CD8-positive, alpha-beta memory T cell (primary cell): ENCODE measurements around the gene NUP133. TPM values are rescaled to one million over a fixed set of nuclear protein-coding genes. Genes with fewer than 3 reads are reported as not detected.
"Not testable (repeated sequence)": the region's sequence is repeated elsewhere in the genome, so short reads cannot be mapped to it uniquely, and the experiment has no call there.

Experiments
- CTCF ChIA-PET: fragments of 350-600 bp; sonication (Branson Sonifier 250); formaldehyde crosslinking; loops from one replicate; lab custom pipeline; 2021; ENCODE audit warnings: antibody characterized with exemption; lab: Charles Lee
- POLR2A ChIA-PET: fragments of 350-600 bp; sonication (Branson Sonifier 250); formaldehyde crosslinking; loops from one replicate; lab custom pipeline; 2021; ENCODE audit warnings: antibody characterized with exemption; lab: Charles Lee
- DNase-seq, 5 donors: peaks; one replicate each; pipeline versions ENCODE4 v3.0.0 to v3.0.0-alpha.2; 2020 to 2022; ENCODE audit warnings: mixed read lengths in 1 of 5
- H3K27ac ChIP-seq: one replicate; pipeline ENCODE4 v1.7.0; 2013; ENCODE audit warnings: low read depth, mild to moderate bottlenecking, low read length, moderate library complexity
- H3K27me3 ChIP-seq: 2 replicates; pipeline ENCODE4 v1.7.0; 2013; ENCODE audit warnings: low read length, mild to moderate bottlenecking; ENCODE audit not compliant: insufficient read depth, poor library complexity, severe bottlenecking
- H3K36me3 ChIP-seq: 2 replicates; pipeline ENCODE4 v1.7.0; 2013; ENCODE audit warnings: mild to moderate bottlenecking, low read length, moderate library complexity; ENCODE audit not compliant: insufficient read depth
- H3K4me1 ChIP-seq: 2 replicates; pipeline ENCODE4 v1.7.0; 2013; ENCODE audit warnings: mild to moderate bottlenecking, low read length, moderate library complexity; ENCODE audit not compliant: insufficient read depth
- H3K4me3 ChIP-seq: 2 replicates; pipeline ENCODE4 v1.7.0; 2013; ENCODE audit warnings: mild to moderate bottlenecking, low read length
- H3K9me3 ChIP-seq: 2 replicates; pipeline ENCODE4 v1.7.0; 2013; ENCODE audit warnings: mild to moderate bottlenecking, low read length
- H3K27ac Mint-ChIP-seq, 8 donors: one replicate each; pipeline ENCODE4 v1.8.0; 2020 to 2021; ENCODE audit warnings: mixed read lengths in 8 of 8, mild to moderate bottlenecking in 6 of 8, inconsistent platforms in 3 of 8, moderate library complexity in 3 of 8
- H3K27me3 Mint-ChIP-seq, 2 donors: one replicate each; pipeline ENCODE4 v1.8.0; 2020 to 2021; ENCODE audit warnings: mixed read lengths in 2 of 2, mild to moderate bottlenecking in 1 of 2, moderate library complexity in 1 of 2
- H3K36me3 Mint-ChIP-seq, 3 donors: one replicate each; pipeline ENCODE4 v1.8.0; 2020 to 2021; ENCODE audit warnings: mixed read lengths in 3 of 3, inconsistent platforms in 1 of 3, mild to moderate bottlenecking in 1 of 3
- H3K4me1 Mint-ChIP-seq, 3 donors: one replicate each; pipeline ENCODE4 v1.8.0; 2020 to 2021; ENCODE audit warnings: mixed read lengths in 3 of 3, inconsistent platforms in 1 of 3, mild to moderate bottlenecking in 1 of 3
- H3K4me3 Mint-ChIP-seq, 7 donors: one replicate each; pipeline ENCODE4 v1.8.0; 2020 to 2021; ENCODE audit warnings: mixed read lengths in 7 of 7, mild to moderate bottlenecking in 6 of 7, moderate library complexity in 4 of 7, inconsistent platforms in 2 of 7
- H3K9me3 Mint-ChIP-seq, 5 donors: one replicate each; pipeline ENCODE4 v1.8.0; 2020 to 2022; ENCODE audit warnings: mixed read lengths in 5 of 5, mild to moderate bottlenecking in 3 of 5, moderate library complexity in 2 of 5, inconsistent platforms in 1 of 5
- polyA plus RNA-seq: library from polyadenylated mRNA; unstranded; fragments of 300-500 nt; fragmentation: Illumina TruSeq; gene quantifications from one replicate; pipeline ENCODE4 v1.2.3, GENCODE V29; 2021
- total RNA-seq, 2 experiments: library from RNA; stranded (reverse); gene quantifications; one replicate each; pipeline ENCODE4 v1.2.3, GENCODE V29; 2021

NUP133 gene
- total and polyA plus RNA-seq, 3 experiments from 2014 or later, result 19.9 to 57.9 (median 51.1) TPM

GRCh38 chr1:229479660-229480399 is 28.3 kb downstream of the NUP133 start:
- Mint-ChIP-seq H3K36me3 (peaks cover 0 to 84% (median 30%) of the 10 kb centered on the region in 3 donors), H3K9me3 (no peaks in the 10 kb centered on the region), H3K4me3 (no peak overlapping the region), H3K27me3 (no peaks in the 10 kb centered on the region), H3K4me1 (peaks cover 4 to 15% (median 10%) of the 10 kb centered on the region in 3 donors), H3K27ac (peak overlapping the region in 4 of 8 donors; percentile 5 to 39 (median 28))
- Histone ChIP-seq H3K9me3 (no peaks in the 10 kb centered on the region), H3K36me3 (peaks cover 23% of the 10 kb centered on the region), H3K27ac (no peak overlapping the region), H3K4me1 (no peaks in the 10 kb centered on the region), H3K27me3 (no peaks in the 10 kb centered on the region), H3K4me3 (no peak overlapping the region)
- ChIA-PET POLR2A (no interaction called here), CTCF (interaction anchor here (0.6 to 6.5 kb wide), 5 partner anchors 136 to 1000 kb away, joined by 3 to 58 read pairs (median 3); no protein-coding TSS in a partner anchor)
- DNase-seq, result no peak

GRCh38 chr1:229478852-229479251 is 29.3 kb downstream of the NUP133 start:
- H3K4me3 Mint-ChIP-seq, result no peak overlapping the region
- H3K9me3 Mint-ChIP-seq, result no peaks in the 10 kb centered on the region
- peaks cover 0 to 88% (median 29%) of the 10 kb centered on the region in 3 donors for H3K36me3 Mint-ChIP-seq
- ChIA-PET POLR2A (no interaction called here), CTCF (interaction anchor here (6.5 kb wide), 1 partner anchor 221 kb away, joined by 58 read pairs; no protein-coding TSS in a partner anchor)
- no peak for DNase-seq
- H3K27me3 Mint-ChIP-seq, result no peaks in the 10 kb centered on the region
- no peak overlapping the region for H3K4me3 ChIP-seq
- H3K27me3 ChIP-seq, result no peaks in the 10 kb centered on the region
- no peak overlapping the region for H3K27ac Mint-ChIP-seq
- H3K4me1 Mint-ChIP-seq, result peaks cover 4 to 15% (median 10%) of the 10 kb centered on the region in 3 donors
- no peaks in the 10 kb centered on the region for H3K9me3 ChIP-seq
- H3K27ac ChIP-seq, result no peak overlapping the region
- H3K4me1 ChIP-seq, result no peaks in the 10 kb centered on the region
- H3K36me3 ChIP-seq, result peaks cover 25% of the 10 kb centered on the region

DNA sequence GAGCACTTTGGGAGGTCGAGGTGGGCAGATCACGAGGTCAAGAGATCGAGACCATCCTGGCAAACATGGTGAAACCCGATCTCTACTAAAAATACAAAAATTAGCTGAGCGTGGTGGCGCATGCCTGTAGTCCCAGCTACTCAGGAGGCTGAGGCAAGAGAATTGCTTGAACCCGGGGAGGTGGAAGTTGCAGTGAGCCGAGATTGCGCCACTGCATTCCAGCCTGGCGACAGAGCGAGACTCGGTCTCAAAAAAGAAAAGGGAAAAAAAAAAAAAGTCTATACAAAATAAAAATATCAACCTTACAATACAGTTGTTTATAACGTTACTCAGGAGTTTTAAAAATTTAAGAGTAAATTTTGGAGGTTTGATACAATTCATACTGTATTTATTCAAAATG is 32.3 kb downstream of the NUP133 start:
- H3K4me3 ChIP-seq, H3K4me3 Mint-ChIP-seq, H3K4me1 Mint-ChIP-seq, DNase-seq, H3K9me3 ChIP-seq, H3K9me3 Mint-ChIP-seq, H3K27ac Mint-ChIP-seq, H3K27me3 ChIP-seq, H3K4me1 ChIP-seq, H3K27me3 Mint-ChIP-seq, H3K27ac ChIP-seq, POLR2A ChIA-PET: not testable (repeated sequence)
- peaks cover 25% of the 10 kb centered on the region for H3K36me3 ChIP-seq
- peaks cover 0 to 84% (median 28%) of the 10 kb centered on the region in 3 donors for H3K36me3 Mint-ChIP-seq
- CTCF ChIA-PET, result interaction anchor here (1.2 to 1.5 kb wide), 2 partner anchors 15 to 218 kb away, joined by 3 to 4 read pairs; no protein-coding TSS in a partner anchor

GRCh38 chr1:229474509-229474908 is 33.6 kb downstream of the NUP133 start:
- H3K27ac ChIP-seq, result no peak overlapping the region
- H3K4me1 Mint-ChIP-seq, result peaks cover 0 to 4% (median under 1%) of the 10 kb centered on the region in 3 donors
- H3K9me3 Mint-ChIP-seq, result no peaks in the 10 kb centered on the region
- H3K27me3 ChIP-seq, result no peaks in the 10 kb centered on the region
- no peak overlapping the region for H3K4me3 ChIP-seq
- H3K4me3 Mint-ChIP-seq, result no peak overlapping the region
- H3K36me3 Mint-ChIP-seq, result peaks cover 4 to 86% (median 28%) of the 10 kb centered on the region in 3 donors
- H3K4me1 ChIP-seq, result no peaks in the 10 kb centered on the region
- ChIA-PET CTCF (no interaction called here), POLR2A (no interaction called here)
- no peaks in the 10 kb centered on the region for H3K27me3 Mint-ChIP-seq
- DNase-seq, result no peak
- H3K9me3 ChIP-seq, result no peaks in the 10 kb centered on the region
- H3K27ac Mint-ChIP-seq, result no peak overlapping the region
- peaks cover 30% of the 10 kb centered on the region for H3K36me3 ChIP-seq

DNA sequence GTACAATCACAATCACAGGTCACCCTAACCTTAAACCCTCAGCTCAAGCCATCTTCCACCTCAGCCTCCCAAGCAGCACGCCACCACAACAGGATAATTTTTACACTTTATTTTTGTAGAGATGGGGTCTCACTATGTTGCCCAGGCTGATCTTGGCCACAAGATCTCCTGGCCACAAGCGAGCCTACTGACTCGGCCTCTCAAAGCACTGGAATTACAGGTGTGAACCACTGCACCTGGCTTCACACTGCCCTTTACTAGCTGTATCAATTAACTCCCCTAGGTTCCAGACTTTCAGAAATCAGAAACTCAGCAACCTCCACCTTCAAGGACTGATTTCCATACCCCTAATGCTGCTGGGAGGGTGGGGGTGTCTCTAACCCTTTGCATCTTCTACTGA is 37.0 kb downstream of the NUP133 start:
- ChIA-PET CTCF (no interaction called here), POLR2A (no interaction called here)
- no peak overlapping the region for H3K4me3 Mint-ChIP-seq
- H3K36me3 ChIP-seq, result peaks cover 45% of the 10 kb centered on the region
- H3K9me3 Mint-ChIP-seq, result no peaks in the 10 kb centered on the region
- DNase-seq, result no peak
- no peak overlapping the region for H3K27ac Mint-ChIP-seq
- H3K36me3 Mint-ChIP-seq, result peaks cover 8 to 86% (median 34%) of the 10 kb centered on the region in 3 donors
- peaks cover 3 to 5% (median 4%) of the 10 kb centered on the region in 3 donors for H3K4me1 Mint-ChIP-seq
- H3K4me3 ChIP-seq, result no peak overlapping the region
- H3K27me3 Mint-ChIP-seq, result no peaks in the 10 kb centered on the region
- H3K4me1 ChIP-seq, result no peaks in the 10 kb centered on the region
- no peaks in the 10 kb centered on the region for H3K9me3 ChIP-seq
- H3K27me3 ChIP-seq, result no peaks in the 10 kb centered on the region
- H3K27ac ChIP-seq, result no peak overlapping the region

DNA sequence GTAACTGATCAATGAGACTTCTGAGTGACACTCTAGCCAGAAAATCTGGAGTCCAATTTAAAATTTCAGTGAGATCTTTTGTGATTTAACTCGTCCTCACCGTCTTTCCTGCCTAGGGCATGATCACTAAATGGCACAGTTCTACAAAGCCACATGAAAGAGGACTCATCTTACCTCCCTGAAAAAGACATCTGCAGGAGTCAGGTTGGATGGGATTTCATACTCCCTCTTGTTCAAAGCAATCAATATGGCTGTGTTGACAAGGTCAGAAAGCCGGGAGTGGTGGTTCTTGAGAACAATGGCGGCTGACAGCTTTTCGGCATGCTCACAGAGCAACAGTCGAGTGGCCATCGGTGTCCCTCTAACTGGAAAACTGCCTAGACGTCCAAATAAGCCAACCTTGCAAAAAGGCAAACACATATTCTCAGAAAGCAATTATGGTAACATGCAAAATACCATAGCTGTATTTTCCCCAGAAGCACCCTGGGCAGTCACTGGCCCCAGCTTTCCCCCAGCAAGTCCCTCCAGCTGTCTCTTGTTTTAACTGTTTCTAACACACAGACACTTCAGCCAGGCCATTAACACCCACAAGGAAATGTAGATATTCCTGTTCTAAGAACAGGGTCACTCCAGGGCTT is 37.6 kb downstream of the NUP133 start:
- peaks cover 3 to 5% (median 4%) of the 10 kb centered on the region in 3 donors for H3K4me1 Mint-ChIP-seq
- ChIA-PET POLR2A (no interaction called here), CTCF (no interaction called here)
- Histone ChIP-seq H3K36me3 (peaks cover 46% of the 10 kb centered on the region), H3K27ac (no peak overlapping the region), H3K4me1 (no peaks in the 10 kb centered on the region), H3K9me3 (no peaks in the 10 kb centered on the region), H3K27me3 (no peaks in the 10 kb centered on the region), H3K4me3 (no peak overlapping the region)
- H3K36me3 Mint-ChIP-seq, result peaks cover 8 to 86% (median 33%) of the 10 kb centered on the region in 3 donors
- no peak overlapping the region for H3K4me3 Mint-ChIP-seq
- H3K27me3 Mint-ChIP-seq, result no peaks in the 10 kb centered on the region
- H3K27ac Mint-ChIP-seq, result peak overlapping the region in 1 of 8 donors; percentile 9
- DNase-seq, result no peak
- no peaks in the 10 kb centered on the region for H3K9me3 Mint-ChIP-seq

- Mint-ChIP-seq H3K27me3 (no peaks in the 10 kb centered on the region), H3K9me3 (no peaks in the 10 kb centered on the region), H3K27ac (peak overlapping the region in 1 of 8 donors; percentile 12), H3K4me3 (no peak overlapping the region), H3K36me3 (peaks cover 19 to 93% (median 42%) of the 10 kb centered on the region in 3 donors), H3K4me1 (peaks cover 3 to 5% (median 4%) of the 10 kb centered on the region in 3 donors)
- POLR2A ChIA-PET, result no interaction called here
- Histone ChIP-seq H3K9me3 (no peaks in the 10 kb centered on the region), H3K27ac (no peak overlapping the region), H3K27me3 (no peaks in the 10 kb centered on the region), H3K4me3 (no peak overlapping the region), H3K36me3 (peaks cover 57% of the 10 kb centered on the region), H3K4me1 (no peaks in the 10 kb centered on the region)
- DNase-seq, result no peak
- CTCF ChIA-PET, result interaction anchor here (1.5 kb wide), 1 partner anchor 196 kb away, joined by 3 read pairs; the partner anchor contains the start of gene RAB4A
These were observed 41.3 kb downstream of the NUP133 start for GRCh38 chr1:229466887-229467286.

- no peaks in the 10 kb centered on the region for H3K9me3 ChIP-seq
- no peak overlapping the region for H3K4me3 ChIP-seq
- H3K27ac Mint-ChIP-seq, result no peak overlapping the region
- H3K36me3 ChIP-seq, result peaks cover 65% of the 10 kb centered on the region
- H3K36me3 Mint-ChIP-seq, result peaks cover 21 to 93% (median 38%) of the 10 kb centered on the region in 3 donors
- no peaks in the 10 kb centered on the region for H3K27me3 Mint-ChIP-seq
- peaks cover 3 to 5% (median 4%) of the 10 kb centered on the region in 3 donors for H3K4me1 Mint-ChIP-seq
- no peak for DNase-seq
- no peak overlapping the region for H3K27ac ChIP-seq
- no peak overlapping the region for H3K4me3 Mint-ChIP-seq
- POLR2A ChIA-PET, result no interaction called here
- CTCF ChIA-PET, result interaction anchor here (1.1 kb wide), 1 partner anchor 19 kb away, joined by 3 read pairs; no protein-coding TSS in a partner anchor
- H3K27me3 ChIP-seq, result no peaks in the 10 kb centered on the region
- H3K9me3 Mint-ChIP-seq, result no peaks in the 10 kb centered on the region
- no peaks in the 10 kb centered on the region for H3K4me1 ChIP-seq
These were observed 43.5 kb downstream of the NUP133 start for GRCh38 chr1:229464672-229465071.
